ENCODE results near the gene CADPS.

The CADPS gene

DNA sequence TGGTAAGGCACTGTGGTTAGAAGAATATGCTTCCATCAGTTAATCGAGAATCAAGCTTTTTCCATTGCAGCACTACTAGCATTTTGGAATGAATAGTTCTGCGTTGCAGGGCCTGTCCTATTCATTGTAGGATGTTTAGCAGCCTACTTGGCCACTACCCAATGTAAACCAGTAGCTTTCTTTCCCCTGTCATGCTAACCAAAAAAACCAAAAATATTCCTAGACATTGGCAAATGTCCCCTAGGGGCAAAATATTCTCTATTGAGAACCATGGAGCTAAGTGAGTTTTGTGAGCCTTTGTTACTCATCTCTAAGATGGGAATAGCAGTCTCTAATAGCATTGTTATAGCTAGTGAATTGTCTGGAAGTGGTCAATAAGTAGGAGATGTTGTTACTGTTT lies 187.2 kb downstream of the CADPS start:
- DNase-seq (ENCODE audit: low read depth, low spot score) = no peak

DNA sequence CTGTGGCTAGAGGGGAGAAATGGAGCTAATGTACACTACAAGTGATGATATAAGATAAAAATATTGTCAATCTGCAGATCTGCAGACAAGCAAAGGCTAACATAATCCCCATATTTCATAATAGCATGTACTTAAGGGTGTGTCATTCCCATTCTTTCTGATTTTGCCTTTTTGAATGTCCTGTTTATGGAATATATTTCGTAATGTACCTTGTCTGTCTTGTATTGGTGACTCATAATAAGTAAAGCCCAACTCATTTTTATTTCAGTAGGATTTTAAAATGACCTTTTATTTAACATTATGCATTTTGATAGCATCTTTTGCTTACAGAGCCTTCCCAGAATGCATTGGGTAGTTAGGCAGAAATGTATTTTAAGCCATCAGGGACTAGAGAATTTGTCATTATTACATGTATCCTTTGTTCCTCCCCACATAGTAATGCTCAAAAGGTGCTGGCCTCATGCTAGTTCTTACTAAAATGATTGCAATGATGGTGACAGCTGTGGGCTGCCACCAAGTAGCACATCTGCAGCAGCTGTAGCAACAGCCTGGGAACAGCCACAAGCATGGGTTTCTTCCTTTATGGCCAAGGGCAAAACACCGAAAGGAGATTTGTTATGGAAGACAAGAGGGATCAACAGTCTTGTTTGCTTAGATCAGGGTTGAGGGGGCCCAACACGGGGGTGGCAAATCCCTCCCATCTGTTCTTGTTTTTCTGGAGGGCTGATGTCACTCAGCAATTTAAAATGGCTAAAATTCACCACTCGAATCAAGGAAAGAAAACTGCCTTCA lies 188.5 kb downstream of the CADPS start:
- DNase-seq (ENCODE audit: low read depth, low spot score) = no peak

DNA sequence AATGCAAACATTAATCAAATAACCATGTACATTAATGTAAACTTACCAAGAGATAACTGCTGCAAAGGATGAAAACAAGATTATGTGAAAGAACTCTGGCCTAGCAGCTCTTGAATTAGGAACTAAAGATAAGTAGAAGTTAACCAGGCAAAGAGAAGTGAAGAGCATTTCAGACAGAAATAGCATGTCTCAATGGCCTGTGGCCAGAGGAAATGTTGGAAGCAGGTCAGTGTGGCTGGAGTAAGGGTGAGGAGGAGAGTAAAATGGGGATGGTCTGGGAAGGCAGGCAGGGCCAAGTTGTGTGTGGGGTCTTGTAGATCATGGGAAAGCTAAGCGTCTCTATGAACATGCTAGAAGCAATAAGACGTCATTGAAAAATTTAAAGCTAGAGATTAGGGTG lies 192.4 kb downstream of the CADPS start:
- DNase-seq (ENCODE audit: low read depth, low spot score) = no peak

- DNase-seq (ENCODE audit: low read depth, low spot score) = no peak
Observed at GRCh38 chr3:62679988-62680387, 195.2 kb downstream of the CADPS start.

- peak; percentile 69 for DNase-seq (ENCODE audit: low read depth, low spot score)
Observed at GRCh38 chr3:62678841-62679240, 196.4 kb downstream of the CADPS start.

DNA sequence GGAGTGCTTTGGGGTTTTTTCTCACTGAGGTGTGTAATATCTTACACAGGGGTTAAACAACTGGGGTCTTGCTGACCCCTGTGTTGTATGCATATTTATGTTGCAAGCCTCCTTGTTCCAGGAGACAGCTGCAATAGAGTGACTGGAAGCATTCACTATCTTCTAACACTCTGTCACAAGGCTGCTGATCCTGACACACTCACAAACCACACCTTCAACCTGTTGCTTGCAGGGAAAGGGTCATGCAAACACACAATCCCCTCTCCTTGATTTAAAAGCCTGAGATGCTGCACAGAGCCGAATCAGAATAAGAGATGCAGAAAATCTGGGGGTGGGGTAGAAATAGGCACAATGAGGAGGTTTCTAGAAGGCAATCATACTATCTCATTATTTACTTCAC lies 197.3 kb downstream of the CADPS start:
- no peak for DNase-seq (ENCODE audit: low read depth, low spot score)

GRCh38 chr3:62676689-62677271 lies 198.4 kb downstream of the CADPS start:
- DNase-seq (ENCODE audit: low read depth, low spot score) = no peak

GRCh38 chr3:62675492-62675891 lies 199.7 kb downstream of the CADPS start:
- DNase-seq (ENCODE audit: low read depth, low spot score) = no peak

DNA sequence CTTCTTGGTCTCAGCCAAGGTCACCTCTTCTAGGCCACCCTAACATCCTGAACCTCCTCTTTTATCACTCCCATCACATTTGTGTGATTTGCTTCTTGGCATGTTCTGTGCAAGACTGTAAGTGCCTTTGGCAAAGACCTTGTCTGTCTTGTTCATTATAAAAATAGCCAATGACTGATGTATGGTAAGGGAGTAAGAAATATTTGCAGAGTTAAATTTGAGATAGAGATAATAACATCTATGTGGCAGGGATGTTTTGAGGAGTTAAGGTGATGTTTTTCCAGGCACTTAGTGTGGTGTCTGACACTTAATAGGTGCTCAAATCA lies 202.3 kb downstream of the CADPS start:
- no peak for DNase-seq (ENCODE audit: low read depth, low spot score)

DNA sequence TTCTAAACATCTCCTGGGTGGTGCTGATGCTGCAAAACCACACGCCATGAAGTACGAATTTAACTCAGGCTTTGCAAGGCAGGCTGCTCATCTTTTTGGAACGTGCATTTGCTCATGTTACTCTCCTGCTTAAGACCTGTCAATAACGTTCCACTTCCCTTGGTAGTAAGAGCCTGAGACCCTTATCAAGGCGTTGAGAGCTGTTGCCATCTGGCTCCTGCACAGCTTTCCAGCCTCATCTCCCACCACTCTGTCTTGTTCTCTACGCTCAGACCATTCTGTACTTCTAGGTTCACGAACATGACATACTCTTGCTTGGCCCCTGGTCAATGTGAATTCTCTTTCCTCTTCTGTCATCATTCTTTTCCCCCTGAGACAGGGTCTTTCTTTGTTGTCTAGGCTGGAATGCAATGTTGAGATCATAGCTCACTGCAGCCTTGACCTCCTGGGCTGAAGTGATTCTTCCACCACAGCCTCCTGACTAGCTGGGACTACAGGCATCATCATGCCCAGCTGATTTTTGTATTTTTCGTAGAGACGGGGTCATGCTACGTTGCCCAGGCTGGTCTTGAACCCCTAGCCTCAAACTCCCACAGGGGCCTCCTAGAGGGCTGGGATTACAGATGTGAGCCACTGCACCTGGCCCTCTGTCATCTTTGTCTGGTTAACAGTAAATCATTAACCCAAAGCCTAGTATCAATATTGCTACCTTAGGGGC lies 202.8 kb downstream of the CADPS start:
- DNase-seq (ENCODE audit: low read depth, low spot score) = no peak

GRCh38 chr3:62670351-62670750 lies 204.9 kb downstream of the CADPS start:
- DNase-seq (ENCODE audit: low read depth, low spot score) = no peak

GRCh38 chr3:62669161-62669560 lies 206.1 kb downstream of the CADPS start:
- DNase-seq (ENCODE audit: low read depth, low spot score) = no peak

DNA sequence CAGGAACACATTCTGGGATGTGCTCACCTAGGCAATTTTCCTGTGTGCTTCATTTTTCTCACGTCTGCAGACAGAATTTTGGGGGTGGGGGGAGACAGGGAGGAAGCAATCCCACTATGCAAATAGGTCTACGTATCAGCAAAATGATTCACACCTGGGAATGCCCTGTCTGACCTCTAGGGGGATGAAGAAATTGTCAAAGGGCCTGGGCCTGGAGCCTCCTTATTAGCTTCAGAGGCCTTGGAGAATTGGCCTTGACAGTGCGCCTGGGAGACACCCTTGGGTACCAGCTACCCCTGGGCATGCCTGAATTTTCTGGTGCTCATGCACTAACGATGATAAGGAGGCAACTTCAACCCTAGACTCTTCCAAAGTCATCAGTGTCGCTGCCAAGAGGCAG lies 207.5 kb downstream of the CADPS start:
- DNase-seq (ENCODE audit: low read depth, low spot score) = no peak

DNA sequence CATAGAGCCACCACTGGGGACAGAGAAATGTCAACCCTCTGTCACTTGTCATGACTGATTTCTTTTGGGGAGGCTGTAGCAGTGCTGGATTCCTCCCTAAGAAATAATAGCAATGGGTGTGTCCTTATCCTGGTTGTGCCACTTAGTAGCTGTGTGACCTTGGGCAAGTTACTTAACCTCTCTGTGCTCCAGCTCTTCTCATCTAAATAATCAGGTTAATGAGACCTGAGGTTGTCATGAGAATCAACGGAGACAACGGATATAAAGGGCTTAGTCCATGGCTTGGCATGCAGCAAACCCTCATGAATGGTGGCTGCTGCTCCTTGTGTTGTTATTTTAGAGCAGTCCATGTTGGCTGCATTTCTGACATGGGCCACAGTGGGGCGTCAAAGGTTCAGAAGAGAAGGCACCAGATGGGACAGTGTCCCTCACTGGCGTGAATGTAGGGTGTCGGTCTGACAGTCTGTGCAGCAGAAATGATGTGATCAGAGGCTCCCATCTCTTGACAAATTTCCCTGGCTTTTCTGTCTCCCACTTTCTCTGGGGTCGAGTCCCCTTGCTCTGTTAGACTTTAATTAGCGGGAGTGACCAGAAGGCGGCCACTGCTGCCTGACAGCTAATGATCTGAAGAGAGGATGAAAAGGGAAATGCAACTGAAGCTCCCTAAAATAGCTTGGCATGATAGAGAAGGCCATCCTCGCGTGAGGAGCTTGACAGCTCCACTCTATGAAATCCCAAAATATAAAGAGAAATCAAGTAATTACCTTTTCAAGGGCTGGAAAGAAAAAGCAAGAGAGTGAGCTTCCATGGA lies 209.4 kb downstream of the CADPS start:
- peak; percentile 59 for DNase-seq (ENCODE audit: low read depth, low spot score)

DNA sequence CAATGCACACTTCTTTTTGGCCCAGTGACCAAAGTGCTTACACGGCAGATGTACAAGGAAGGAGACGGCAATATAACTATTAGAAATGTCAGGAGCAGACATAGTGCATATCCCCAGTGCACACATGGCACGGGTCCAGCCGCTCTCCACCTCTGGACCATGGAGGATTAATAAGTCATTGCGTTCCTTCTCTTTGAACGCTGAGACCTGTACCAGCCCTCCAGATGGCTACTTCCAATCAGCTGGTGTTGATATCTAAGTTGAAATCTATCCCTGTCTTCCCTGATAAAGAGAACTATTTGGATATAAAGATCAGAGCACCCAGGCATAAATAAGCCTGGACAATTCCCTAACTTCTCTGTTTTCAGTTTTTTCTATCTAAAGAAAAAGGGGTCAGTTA lies 212.5 kb downstream of the CADPS start:
- no peak for DNase-seq (ENCODE audit: low read depth, low spot score)

DNA sequence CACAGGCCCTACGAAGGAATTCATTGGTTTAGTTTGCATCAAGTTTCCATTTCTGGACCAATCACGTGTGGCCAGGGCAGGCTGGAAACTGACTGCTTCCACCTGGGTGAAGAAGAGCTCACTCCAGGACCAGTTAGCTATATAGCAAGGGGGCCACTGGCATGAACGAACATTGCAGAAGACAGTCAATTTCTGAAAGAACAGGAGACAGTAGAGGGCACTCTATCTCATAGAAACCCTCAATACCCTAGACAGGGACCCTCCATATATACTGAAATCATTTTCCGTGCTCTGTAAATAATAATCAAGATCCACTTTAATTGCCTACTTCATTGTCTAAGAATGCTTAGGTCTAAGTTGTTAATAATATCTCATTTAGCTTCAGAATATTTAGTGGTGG lies 215.6 kb downstream of the CADPS start:
- no peak for DNase-seq (ENCODE audit: low read depth, low spot score)

GRCh38 chr3:62655691-62656063 lies 219.5 kb downstream of the CADPS start:
- DNase-seq (ENCODE audit: low read depth, low spot score) = no peak

DNA sequence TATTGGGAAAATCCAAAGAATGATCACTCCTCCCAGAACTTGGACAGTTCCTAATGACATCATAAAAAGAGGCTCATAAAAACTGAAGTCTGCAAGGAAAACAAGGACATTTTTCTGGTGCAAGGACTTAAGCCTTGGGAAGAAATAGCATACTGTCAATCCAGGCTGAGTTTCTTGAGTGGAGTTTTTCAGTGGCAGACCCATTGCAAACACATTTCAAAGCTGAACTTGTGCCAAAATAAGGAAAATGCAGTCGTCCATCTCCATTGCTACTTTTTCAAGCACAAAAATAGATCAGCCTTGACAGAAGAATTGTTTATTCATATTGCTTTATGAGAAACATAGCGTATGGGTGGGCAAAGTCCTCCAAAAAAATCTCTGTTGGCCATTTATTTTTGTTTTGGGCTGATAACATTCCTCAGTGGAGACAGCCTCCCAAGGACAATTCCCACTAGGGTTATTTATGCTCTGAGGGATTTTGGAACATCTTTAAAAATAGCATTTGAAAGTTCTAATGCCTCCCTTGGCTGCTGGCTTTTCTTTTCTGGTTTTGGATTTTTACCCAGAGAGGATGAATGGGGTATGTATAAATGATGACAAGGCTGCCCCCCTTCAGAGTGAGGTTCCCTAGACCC lies 220.0 kb downstream of the CADPS start:
- no peak for DNase-seq (ENCODE audit: low read depth, low spot score)

GRCh38 chr3:62653796-62654195 lies 221.4 kb downstream of the CADPS start:
- no peak for DNase-seq (ENCODE audit: low read depth, low spot score)

- no peak for DNase-seq (ENCODE audit: low read depth, low spot score)
Observed at GRCh38 chr3:62647711-62648110, 227.5 kb downstream of the CADPS start.

- DNase-seq (ENCODE audit: low read depth, low spot score) = no peak
Observed at GRCh38 chr3:62644493-62644892, 230.7 kb downstream of the CADPS start.

GRCh38 chr3:62638316-62638715 lies 236.9 kb downstream of the CADPS start:
- no peak for DNase-seq (ENCODE audit: low read depth, low spot score)
